Suppressor macrophage (primary cell): ENCODE results near the gene PRKN.
"Not testable (repeated sequence)": the region's sequence is repeated elsewhere in the genome, so short reads cannot be mapped to it uniquely, and the experiment has no call there.

ENCODE experiments used
- DNase-seq, 4 experiments: peaks; one replicate each; pipeline ENCODE4 v3.0.0-alpha.2; 2020 to 2022

Gene PRKN

GRCh38 chr6:161331402-161332081 lies 1396.0 kb downstream of the PRKN start:
- not testable (repeated sequence) for DNase-seq

DNA sequence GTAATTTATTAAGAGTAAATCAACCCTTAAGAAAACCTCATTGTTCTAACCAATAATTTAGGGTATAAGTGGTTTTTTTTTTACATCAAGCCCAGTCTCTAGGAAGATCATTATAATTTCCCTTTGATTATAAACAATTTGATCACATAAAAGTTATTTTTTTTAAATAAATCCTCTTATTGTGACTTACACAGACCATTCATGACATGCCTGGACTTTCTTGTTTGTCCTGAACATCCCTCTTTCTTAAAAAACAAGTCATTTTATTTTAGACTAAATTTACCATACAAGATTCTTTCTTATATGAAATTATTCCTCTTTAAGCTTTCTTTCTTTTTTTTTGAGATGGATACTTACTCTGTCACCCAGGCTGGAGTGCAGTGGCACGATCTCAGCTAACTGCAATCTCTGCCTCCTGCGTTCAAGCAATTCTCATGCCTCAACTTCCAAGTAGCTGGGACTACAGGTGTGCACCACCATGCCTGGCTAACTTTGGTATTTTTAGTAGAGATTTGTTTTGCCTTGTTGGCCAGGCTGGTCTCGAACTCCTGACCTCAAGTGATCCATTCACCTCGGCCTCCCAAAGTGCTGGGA lies 1400.1 kb downstream of the PRKN start:
- no peak for DNase-seq

DNA sequence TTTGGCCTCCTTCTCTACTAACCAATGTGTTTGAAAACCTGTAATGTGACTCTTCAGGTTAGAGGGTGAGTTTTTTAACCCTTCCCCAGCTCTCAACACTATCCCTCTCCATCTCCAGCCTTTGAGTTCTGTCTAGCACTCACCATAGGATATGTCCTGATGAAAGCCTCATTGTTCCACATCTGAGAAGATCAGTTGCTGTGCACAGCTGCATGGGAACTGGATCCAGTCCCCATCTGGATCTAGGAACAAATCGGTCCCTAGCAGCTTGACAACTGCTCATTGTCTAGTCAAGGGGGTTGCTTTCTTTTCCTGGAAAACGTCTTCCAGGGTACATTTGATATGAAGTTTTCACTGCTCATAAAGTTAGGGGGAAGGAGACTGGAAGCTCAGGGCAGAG lies 1408.3 kb downstream of the PRKN start:
- no peak for DNase-seq

DNA sequence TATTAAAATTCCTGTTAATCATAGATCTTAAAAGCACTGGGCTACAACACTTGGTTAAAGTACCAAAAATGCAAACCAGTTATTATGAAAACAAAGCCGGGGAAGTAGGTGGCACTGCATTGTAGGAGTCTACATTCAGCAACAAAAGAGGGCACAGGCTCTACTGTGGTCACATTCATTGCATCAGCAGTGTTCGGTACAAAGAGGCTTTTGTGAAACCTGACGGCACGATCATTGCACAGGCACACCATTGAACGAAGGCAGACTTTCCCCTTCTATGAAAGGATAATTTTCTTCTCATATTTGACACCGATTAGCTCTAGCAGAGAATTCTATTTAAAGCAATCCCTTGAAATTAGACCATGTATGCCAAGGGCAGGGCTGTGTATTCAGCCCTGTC lies 1409.1 kb downstream of the PRKN start:
- no peak for DNase-seq

- no peak for DNase-seq
Observed at GRCh38 chr6:161316531-161316930, 1411.0 kb downstream of the PRKN start.

DNA sequence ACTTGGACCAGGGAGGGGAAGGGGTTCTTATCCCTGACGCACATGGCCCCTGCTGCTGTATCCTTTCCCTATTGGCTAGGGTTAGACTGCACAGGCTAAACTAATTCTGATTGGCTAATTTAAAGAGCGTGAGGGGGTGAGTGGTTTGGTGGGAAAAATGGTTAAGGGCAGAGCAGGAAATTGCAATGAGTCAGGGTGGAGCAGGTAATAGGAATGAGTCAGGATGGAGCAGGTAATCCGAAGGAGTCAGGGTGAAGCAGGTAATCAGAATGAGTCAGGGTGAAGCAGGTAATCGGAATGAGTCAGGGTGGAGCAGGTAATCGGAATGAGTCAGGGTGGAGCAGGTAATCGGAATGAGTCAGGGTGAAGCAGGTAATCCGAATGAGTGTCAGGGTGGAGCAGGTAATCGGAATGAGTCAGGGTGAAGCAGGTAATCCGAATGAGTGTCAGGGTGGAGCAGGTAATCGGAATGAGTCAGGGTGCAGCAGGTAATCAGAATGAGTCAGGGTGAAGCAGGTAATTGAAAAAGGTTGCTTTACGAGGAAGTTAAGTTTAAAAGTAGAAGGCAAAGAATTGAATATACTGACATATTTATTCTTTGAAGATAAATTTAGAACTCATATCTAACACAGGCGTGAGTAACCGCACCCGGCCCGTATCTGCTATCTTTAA lies 1412.2 kb downstream of the PRKN start:
- not testable (repeated sequence) for DNase-seq

GRCh38 chr6:161314541-161315245 lies 1412.9 kb downstream of the PRKN start:
- DNase-seq, result not testable (repeated sequence)

DNA sequence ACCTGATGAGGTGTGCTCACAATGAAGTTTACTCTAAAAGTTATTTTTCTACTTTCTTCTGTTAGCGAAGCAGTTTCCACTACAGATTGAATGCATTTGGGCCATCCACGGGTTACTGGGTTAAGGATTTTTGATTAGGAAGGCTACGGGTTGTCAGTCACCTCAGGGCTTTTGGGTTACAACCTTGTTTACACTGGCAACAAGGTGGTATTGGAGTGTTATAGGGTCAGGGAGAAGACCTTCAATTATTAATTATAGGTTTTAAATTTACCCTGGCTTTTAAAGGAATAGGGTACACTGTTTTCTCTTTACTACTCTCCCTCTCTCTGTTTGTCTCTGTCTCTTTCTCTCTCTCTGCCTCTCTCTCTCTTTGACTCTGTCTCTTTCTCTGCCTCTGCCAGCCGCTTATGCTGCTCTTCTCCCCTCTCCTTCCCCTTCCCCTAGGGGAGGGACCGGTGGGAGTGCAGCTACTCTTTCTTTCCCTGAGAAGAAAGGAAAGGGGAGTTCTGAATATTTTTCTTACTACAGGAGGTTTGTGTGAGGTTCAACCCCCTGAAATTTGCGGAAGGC lies 1413.5 kb downstream of the PRKN start:
- no peak for DNase-seq

DNA sequence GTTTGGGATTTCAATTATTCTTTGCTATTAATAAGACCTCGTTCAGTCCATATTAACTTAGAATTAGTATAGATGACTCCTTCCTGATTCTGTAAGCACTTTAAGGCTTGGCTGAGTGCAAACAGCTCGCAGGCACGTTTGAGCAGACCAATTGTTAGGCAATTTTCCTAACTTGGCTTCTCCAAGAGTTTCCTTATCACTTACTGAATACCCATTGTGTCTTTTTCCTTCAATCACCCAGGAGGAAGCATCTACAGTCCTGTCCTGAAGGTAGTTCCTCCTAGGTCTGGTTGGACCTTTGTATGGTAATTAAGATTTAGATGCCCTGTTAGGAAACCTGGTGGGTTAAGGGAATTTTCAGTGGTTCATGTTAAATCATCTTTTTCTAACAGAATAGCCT lies 1414.1 kb downstream of the PRKN start:
- not testable (repeated sequence) for DNase-seq

GRCh38 chr6:161309774-161310173 lies 1417.8 kb downstream of the PRKN start:
- not testable (repeated sequence) for DNase-seq

GRCh38 chr6:161308075-161308655 lies 1419.4 kb downstream of the PRKN start:
- DNase-seq, result no peak

- DNase-seq, result no peak
Observed at GRCh38 chr6:161305860-161306259, 1421.7 kb downstream of the PRKN start.

DNA sequence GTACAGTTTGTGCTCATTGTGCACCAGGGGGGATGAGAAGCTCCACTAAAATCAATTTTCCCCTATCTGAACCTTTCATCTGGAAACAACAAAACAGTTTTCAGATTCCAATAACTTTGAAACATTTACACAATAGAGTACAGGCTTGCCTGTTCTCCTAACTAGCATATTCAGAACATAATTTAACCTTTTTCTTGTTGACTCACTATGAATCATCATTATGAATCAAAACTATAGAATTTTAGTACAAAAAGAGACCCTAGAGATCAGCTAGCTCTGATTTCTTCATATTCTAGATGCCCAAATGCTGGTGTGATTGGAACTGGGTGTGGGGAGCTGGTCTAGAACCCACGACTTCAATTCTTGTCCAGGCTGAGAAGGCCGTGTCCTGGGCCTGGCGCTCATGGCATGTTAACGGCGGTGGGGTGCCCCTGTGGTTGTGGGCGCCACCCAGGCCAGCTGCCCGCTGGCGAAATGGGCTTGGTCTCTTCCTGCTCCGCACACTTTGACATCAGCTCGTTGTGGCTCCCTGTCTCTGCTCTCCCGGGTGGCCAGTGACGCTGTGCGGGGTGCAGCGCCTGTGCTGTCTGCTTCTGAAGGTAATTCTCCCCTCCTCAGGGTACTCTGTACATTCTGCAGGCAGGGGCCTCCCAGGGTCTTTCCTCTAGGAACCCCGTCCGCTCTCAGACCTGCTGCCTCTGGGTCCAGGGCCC lies 1423.8 kb downstream of the PRKN start:
- no peak for DNase-seq

GRCh38 chr6:161302949-161303348 lies 1424.6 kb downstream of the PRKN start:
- no peak for DNase-seq

DNA sequence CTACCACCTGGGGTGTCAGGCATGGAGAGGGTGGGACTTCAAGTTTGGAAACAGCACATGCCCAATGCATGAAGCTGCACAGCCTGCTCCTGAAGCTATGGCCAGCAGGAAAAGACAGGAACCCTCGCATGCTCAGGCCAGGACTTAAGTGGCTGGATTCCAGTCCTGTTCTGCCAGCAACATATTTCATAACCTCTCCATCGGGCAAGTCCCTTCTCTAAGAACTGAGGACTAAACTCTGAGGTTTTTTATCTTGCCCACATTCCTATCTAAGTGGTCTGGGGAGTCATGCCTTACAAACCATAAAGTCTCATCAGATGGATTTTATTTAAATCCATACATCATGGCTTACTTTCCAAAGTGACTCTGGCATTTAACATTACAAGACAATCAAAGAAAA lies 1426.2 kb downstream of the PRKN start:
- DNase-seq, result no peak

DNA sequence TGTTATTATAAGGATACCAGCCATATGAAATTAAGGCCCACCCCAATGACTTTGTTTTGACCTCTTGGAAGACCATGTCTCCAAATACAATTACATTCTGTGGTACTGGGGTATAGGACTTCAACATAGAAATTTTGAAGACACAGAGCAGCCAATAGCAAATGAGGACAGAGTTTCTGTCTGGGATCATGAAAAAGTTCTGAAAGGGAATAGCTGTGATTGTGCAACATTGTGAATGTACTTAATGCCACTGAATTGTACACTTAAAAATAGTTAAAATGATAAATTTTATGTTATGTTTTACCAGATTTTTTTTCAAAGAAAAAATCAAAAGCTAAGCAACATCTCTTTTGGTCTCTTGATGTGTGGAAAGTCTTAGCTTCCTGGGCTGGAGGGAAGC lies 1426.7 kb downstream of the PRKN start:
- no peak for DNase-seq

DNA sequence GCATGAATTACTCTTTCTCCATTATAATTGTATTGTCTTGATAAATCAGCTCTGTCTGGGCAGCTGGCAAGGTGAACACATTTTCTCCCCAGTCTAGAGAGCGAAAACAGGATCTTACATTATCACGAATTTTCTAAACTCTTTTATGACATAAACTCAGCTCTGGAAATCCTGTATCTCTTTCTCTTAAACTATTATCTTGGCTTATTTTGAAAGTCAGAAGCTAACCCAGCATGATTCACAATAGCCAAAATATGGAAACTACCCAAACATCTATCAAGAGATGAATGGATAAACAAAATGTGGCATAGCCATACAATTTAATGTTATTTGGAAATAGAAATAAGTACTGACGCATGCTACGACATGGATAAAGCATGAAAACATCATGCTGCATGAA lies 1427.8 kb downstream of the PRKN start:
- DNase-seq, result no peak
